Measurements from ENCODE around the gene PYGB. TPM values are rescaled to one million over a fixed set of nuclear protein-coding genes. Genes with fewer than 3 reads are reported as not detected.
"Not testable (repeated sequence)": the region's sequence is repeated elsewhere in the genome, so short reads cannot be mapped to it uniquely, and the experiment has no call there.

Gene PYGB
- total RNA-seq, 2 donors from 2014 or later, result 231 to 261 TPM

DNA sequence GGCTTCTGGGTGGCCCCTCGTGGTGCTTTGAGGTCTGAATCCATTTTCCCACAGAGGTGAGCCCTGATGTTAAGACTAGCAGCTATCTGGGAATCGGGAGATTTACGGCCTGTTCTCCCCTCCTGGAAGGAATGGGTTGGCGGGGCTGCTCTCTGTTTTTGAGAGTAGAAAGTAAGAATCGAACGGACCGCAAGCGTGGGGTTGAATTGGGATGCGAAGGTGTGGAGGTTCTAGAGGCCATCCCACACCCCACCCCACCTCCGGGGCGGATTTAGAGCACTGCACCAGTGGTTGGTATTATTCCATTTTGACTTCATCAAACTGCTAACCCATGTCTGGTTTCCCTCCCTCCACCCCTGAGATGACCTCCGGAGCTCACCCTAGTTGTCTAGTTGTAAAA, 11.5 kb downstream of the PYGB start:
- intact Hi-C loops (cut with DNase I), result no loop called here
- H3K27ac ChIP-seq, result no peak overlapping the region
- H3K4me1 ChIP-seq (replicated peaks), result peaks cover 12% of the 10 kb centered on the region
- H3K9me3 ChIP-seq, result no peaks in the 10 kb centered on the region
- H3K27me3 ChIP-seq (replicated peaks; ENCODE audit: insufficient read depth), result no peaks in the 10 kb centered on the region
- no peak overlapping the region for H3K4me3 ChIP-seq
- peaks cover 0 to 6% of the 10 kb centered on the region in 2 donors for H3K36me3 ChIP-seq
- TF ChIP-seq POLR2AphosphoS5 (IDR thresholded peaks at IDR 0.05) (no peak), POLR2A (IDR thresholded peaks at IDR 0.05) (no peak)
- no peak for DNase-seq (ENCODE audit: low spot score)
- 97% methylated on average over 12 of the region's 12 CpGs for WGBS

GRCh38 chr20:25259788-25260254, 11.9 kb downstream of the PYGB start:
- intact Hi-C loops (cut with DNase I), result no loop called here
- no peak for DNase-seq (ENCODE audit: low spot score)
- TF ChIP-seq CTCF (IDR thresholded peaks at IDR 0.05), result no peak
- no peak for TF ChIP-seq POLR2AphosphoS5 (IDR thresholded peaks at IDR 0.05)
- no peak for TF ChIP-seq POLR2A (IDR thresholded peaks at IDR 0.05)
- Histone ChIP-seq H3K4me3 (no peak overlapping the region), H3K4me1 (replicated peaks) (peaks cover 10% of the 10 kb centered on the region), H3K27ac (no peak overlapping the region), H3K27me3 (replicated peaks; ENCODE audit: insufficient read depth) (no peaks in the 10 kb centered on the region), H3K9me3 (no peaks in the 10 kb centered on the region), H3K36me3 (peaks cover 0 to 6% of the 10 kb centered on the region in 2 donors)
- 93% methylated on average over 9 of the region's 9 CpGs for WGBS

GRCh38 chr20:25260770-25261437, 13.0 kb downstream of the PYGB start:
- WGBS, result 92% methylated on average over 12 of the region's 16 CpGs
- H3K36me3 ChIP-seq; H3K4me1 ChIP-seq (replicated peaks); intact Hi-C loops (cut with DNase I); H3K9me3 ChIP-seq; H3K27ac ChIP-seq; H3K27me3 ChIP-seq (replicated peaks; ENCODE audit: insufficient read depth); H3K4me3 ChIP-seq; DNase-seq (ENCODE audit: low spot score): not testable (repeated sequence)

DNA sequence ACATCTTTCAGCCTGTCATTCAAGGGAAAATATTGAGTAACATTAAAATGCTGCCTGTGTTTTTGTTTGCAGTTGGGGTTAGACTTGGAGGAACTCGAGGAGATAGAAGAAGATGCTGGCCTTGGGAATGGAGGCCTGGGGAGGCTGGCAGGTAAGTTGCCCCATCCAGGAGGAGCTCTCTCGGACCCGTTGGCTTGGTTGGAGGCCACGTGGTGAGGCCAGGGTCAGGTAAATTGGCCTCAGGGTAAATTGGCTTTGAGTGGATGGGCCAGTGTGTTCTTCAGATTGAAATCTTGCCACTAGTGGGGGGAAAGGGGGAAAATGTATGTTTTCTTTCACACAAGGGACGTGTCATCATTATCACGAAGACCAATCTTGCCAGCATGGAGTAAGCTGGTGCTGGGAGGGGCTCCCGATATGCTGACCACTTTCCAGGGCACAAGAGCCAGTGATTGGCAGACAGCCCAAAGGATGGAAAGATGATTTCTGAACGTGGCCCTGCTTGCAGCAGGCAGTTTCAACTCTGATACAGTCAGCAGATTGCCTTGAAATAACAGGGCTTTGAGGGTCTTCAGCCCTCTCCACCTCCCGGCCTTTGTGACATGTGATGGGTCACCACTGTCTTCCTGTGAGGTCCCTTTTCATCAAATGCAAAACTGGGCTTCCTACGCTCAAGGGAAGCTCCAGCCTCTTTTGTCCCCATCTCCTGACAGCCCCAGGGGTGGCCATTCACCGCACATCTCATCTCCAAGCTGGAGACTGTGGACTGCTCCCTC, 21.4 kb downstream of the PYGB start:
- H3K27me3 ChIP-seq (replicated peaks; ENCODE audit: insufficient read depth), result no peaks in the 10 kb centered on the region
- intact Hi-C loops (cut with DNase I), result no loop called here
- no peak for DNase-seq (ENCODE audit: low spot score)
- TF ChIP-seq CTCF (IDR thresholded peaks at IDR 0.05) (no peak), POLR2AphosphoS5 (IDR thresholded peaks at IDR 0.05) (no peak), POLR2A (IDR thresholded peaks at IDR 0.05) (no peak)
- no peak overlapping the region for H3K27ac ChIP-seq
- peaks cover 0 to 1% of the 10 kb centered on the region in 2 donors for H3K36me3 ChIP-seq
- H3K4me3 ChIP-seq, result no peak overlapping the region
- 69% methylated on average over 11 of the region's 11 CpGs for WGBS
- peaks cover 19% of the 10 kb centered on the region for H3K4me1 ChIP-seq (replicated peaks)
- no peaks in the 10 kb centered on the region for H3K9me3 ChIP-seq

DNA sequence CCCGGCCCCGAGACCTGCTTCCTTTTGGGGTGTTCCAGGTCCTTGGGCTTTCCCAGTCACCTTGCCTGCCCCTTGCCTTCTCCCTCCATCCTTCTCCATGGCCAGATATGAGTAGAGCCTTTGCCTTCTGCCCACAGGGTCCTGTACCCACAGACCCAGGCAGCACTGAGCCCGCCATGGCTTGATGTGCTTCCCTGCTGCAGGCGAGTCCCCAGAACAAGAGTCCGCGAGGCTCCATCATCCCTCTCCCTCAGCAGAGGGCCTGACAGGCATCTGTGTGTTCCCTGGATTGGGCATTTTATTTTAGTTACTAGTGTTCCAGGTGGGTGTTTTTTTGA, 21.9 kb downstream of the PYGB start:
- no peaks in the 10 kb centered on the region for H3K27me3 ChIP-seq (replicated peaks; ENCODE audit: insufficient read depth)
- H3K4me3 ChIP-seq, result no peak overlapping the region
- DNase-seq (ENCODE audit: low spot score), result no peak
- TF ChIP-seq POLR2AphosphoS5 (IDR thresholded peaks at IDR 0.05) (no peak), POLR2A (IDR thresholded peaks at IDR 0.05) (no peak), CTCF (IDR thresholded peaks at IDR 0.05) (no peak)
- no peaks in the 10 kb centered on the region for H3K9me3 ChIP-seq
- intact Hi-C loops (cut with DNase I), result no loop called here
- H3K36me3 ChIP-seq, result peaks cover 0 to 4% of the 10 kb centered on the region in 2 donors
- WGBS, result 90% methylated on average over 6 of the region's 6 CpGs
- peaks cover 20% of the 10 kb centered on the region for H3K4me1 ChIP-seq (replicated peaks)
- H3K27ac ChIP-seq, result no peak overlapping the region

All from prostate gland (tissue), 2 donors.